Measurements from ENCODE around the gene SMOC2.

SMOC2 gene

GRCh38 chr6:168581236-168581635 lies 140.3 kb downstream of the SMOC2 start:
- no peak for DNase-seq

- DNase-seq, result no peak
Measured at GRCh38 chr6:168581706-168582105, 140.7 kb downstream of the SMOC2 start.

GRCh38 chr6:168582571-168582981 lies 141.6 kb downstream of the SMOC2 start:
- DNase-seq, result no peak

- no peak for DNase-seq
Measured at GRCh38 chr6:168583126-168583525, 142.1 kb downstream of the SMOC2 start.

GRCh38 chr6:168583821-168584220 lies 142.8 kb downstream of the SMOC2 start:
- DNase-seq, result no peak

GRCh38 chr6:168584249-168584648 lies 143.3 kb downstream of the SMOC2 start:
- DNase-seq, result no peak

GRCh38 chr6:168584671-168585070 lies 143.7 kb downstream of the SMOC2 start:
- DNase-seq, result no peak

- no peak for DNase-seq
Measured at GRCh38 chr6:168585441-168585840, 144.5 kb downstream of the SMOC2 start.

GRCh38 chr6:168589275-168589674 lies 148.3 kb downstream of the SMOC2 start:
- no peak for DNase-seq

GRCh38 chr6:168590406-168590805 lies 149.4 kb downstream of the SMOC2 start:
- DNase-seq, result no peak

GRCh38 chr6:168596344-168596743 lies 155.4 kb downstream of the SMOC2 start:
- DNase-seq, result peak; percentile 9

- DNase-seq, result peak; percentile 9
Measured at GRCh38 chr6:168597471-168597875, 156.5 kb downstream of the SMOC2 start.

GRCh38 chr6:168598251-168599117 lies 157.5 kb downstream of the SMOC2 start:
- DNase-seq, result peak; percentile 17

GRCh38 chr6:168599118-168599494 lies 158.1 kb downstream of the SMOC2 start:
- peak; percentile 4 for DNase-seq

GRCh38 chr6:168599769-168600330 lies 158.9 kb downstream of the SMOC2 start:
- DNase-seq, result no peak

GRCh38 chr6:168600381-168600780 lies 159.4 kb downstream of the SMOC2 start:
- peak; percentile 16 for DNase-seq

- DNase-seq, result peak; percentile 30
Measured at GRCh38 chr6:168601111-168601510, 160.1 kb downstream of the SMOC2 start.

GRCh38 chr6:168601546-168601945 lies 160.6 kb downstream of the SMOC2 start:
- peak; percentile 65 for DNase-seq

- peak; percentile 15 for DNase-seq
Measured at GRCh38 chr6:168602576-168602975, 161.6 kb downstream of the SMOC2 start.

GRCh38 chr6:168603234-168603633 lies 162.2 kb downstream of the SMOC2 start:
- peak; percentile 20 for DNase-seq

GRCh38 chr6:168605964-168606363 lies 165.0 kb downstream of the SMOC2 start:
- no peak for DNase-seq

- DNase-seq, result peak; percentile 18
Measured at GRCh38 chr6:168606722-168607121, 165.7 kb downstream of the SMOC2 start.

GRCh38 chr6:168607272-168608112 lies 166.5 kb downstream of the SMOC2 start:
- peak; percentile 56 for DNase-seq

GRCh38 chr6:168608113-168608400 lies 167.1 kb downstream of the SMOC2 start:
- peak; percentile 19 for DNase-seq

Measured in right hindlimb (tissue), 1 donor.